Stimulated activated naive CD4-positive, alpha-beta T cell (primary cell): Measurements from ENCODE around the gene SRSF10.
"Not testable (repeated sequence)": the region's sequence is repeated elsewhere in the genome, so short reads cannot be mapped to it uniquely, and the experiment has no call there.

ENCODE experiments used
- DNase-seq, 6 experiments: peaks; one replicate each; lab custom pipeline; 2025; lab: John Stamatoyannopoulos, UW

Gene SRSF10

DNA sequence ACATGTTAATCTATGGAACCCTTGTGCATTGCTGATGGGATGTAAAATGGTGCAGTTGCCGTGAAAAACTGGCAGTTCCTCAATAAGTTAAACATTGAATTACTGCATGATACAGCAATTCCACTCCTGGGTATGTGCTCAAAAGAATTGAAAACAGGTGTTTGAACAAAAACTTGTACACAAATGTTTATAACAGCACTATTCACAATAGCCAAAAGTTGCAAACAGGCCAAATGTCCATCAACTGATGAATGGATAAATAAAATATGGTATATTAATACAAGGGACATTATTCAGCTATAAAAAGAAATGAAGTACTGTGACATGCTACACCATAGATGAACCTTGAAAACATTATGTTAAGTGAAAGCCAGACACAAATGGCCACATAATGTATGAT lies 17.7 kb upstream of the SRSF10 start:
- DNase-seq: no peak

DNA sequence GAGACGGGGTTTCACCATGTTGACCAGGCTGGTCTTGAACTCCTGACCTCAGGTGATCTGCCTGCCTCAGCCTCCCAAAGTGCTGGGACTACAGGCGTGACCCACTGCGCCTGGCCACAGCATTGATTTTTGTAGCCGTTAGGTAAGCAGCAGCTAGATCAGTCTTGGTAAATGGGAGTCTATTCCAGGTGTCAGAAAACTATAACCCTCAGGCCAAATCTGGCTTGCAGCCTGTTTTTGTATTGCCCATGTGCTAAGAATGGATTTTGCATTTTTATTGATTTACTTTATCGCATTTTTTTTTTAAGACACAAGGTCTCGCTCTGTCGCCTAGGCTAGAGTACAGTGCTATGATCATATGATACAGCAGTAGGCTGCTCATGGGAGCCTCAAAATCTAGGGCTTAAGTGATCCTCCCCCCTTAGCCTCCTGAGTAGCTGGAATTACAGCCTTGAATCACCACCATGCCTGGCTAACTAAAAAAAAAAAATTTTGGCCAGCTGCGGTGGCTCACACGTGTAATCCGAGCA lies 16.6 kb upstream of the SRSF10 start:
- DNase-seq: no peak

- DNase-seq: no peak
Observed at GRCh38 chr1:23995431-23995837, 15.3 kb upstream of the SRSF10 start.

DNA sequence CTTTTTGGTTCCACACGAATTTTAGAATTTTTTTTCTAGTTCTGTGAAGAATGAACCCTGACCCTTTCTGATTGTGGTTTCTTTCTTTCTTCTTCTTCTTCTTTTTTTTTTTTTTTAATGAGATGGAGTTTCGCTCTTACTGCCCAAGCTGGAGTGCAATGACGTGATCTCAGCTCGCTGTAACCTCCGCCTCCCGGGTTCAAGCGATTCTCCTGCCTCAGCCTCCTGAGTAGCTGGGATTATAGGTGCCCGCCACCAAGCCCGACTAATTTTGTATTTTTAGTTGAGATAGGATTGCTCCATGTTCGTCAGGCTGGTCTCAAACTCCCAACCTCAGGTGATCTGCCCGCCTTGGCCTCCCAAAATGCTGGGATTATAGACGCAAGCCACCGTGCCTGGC lies 11.9 kb upstream of the SRSF10 start:
- not testable (repeated sequence) for DNase-seq

GRCh38 chr1:23989263-23989662 lies 9.1 kb upstream of the SRSF10 start:
- no peak for DNase-seq

DNA sequence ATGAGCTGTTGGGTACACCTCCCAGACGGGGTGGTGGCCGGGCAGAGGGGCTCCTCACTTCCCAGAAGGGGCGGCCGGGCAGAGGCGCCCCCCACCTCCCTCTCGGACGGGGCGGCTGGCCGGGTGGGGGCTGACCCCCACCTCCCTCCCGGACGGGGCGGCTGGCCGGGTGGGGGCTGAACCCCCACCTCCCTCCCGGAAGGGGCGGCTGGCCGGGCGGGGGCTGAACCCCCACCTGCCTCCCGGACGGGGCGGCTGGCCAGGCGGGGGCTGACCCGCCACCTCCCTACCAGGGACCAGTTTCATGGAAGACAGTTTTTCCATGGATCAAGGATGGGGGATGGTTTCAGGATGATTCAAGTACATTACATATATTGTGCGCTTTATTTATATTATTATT lies 6.9 kb upstream of the SRSF10 start:
- not testable (repeated sequence) for DNase-seq

DNA sequence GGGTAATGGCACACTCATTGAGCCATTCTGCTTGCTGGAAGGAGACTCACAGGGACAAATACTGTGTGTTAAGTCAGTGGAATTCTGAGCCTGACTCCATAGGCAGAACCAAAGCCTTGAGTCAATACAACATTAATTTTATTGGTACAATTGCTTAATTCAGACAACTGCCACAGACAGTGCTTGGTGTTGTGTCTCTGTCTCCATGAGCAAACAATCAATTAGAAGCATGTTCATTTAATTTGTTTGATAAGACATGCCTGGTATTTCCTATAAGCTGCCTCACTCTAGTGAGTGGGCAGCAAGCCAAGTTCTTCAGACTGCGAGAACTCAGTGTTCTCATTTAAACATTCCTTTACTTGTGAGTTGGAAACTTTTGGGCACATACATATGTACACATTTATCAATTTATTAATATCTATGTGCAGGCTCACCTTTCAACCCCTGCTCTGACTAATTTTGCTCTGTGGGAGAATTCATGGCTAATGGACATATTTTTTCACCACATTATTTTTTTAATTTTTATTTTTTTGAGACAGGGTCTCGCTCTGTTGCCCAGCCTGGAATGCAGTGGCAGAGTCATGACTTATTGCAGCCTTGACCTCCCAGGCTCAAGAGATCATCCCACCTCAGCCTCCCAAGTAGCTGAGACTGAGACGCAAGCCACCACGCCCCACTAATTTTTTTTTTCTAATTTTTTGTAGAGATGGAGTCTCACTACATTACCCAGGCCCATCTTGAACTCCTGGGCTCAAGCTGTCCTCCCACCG lies 4.5 kb upstream of the SRSF10 start:
- DNase-seq: no peak

GRCh38 chr1:23980728-23981070 lies 572 bp upstream of the SRSF10 start:
- DNase-seq: peak in 1 of 6 experiments; percentile 28

- no peak for DNase-seq
Observed at GRCh38 chr1:23979387-23979880, 693 bp downstream of the SRSF10 start.

DNA sequence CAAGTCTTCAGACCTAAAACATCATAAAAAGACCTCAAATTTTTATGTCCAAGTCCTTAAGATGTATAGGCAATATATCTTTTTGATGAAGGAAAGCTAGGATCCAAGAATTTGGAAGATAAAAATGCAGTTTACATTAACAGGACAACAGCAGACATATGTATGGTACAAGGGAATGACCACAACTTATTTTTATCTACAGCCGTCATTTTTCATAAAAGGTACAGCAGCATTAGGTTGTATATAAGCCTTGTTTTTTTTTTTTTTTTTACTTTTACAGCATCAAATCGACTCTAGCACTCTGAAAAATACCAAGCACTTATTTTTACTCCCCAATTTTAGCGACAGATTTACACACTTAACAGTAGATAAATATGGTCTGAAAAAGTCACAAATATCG lies 1.3 kb downstream of the SRSF10 start:
- DNase-seq: no peak

DNA sequence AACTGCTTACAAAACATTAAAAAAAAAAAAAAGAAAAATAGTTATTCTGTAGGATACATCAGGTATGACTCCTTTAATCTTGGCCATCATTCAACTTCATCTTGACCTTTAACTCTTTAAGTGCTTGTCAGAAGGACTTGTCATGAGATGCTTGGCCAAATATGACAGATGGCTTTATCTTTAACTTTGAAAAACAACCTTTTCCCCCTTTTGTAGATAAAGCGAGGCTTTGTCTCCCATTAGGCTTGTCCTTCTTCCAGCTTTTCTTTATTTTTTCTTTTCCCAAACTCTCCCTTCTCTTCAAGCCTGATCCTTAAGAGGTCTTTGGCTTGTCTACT lies 2.3 kb downstream of the SRSF10 start:
- DNase-seq: no peak

DNA sequence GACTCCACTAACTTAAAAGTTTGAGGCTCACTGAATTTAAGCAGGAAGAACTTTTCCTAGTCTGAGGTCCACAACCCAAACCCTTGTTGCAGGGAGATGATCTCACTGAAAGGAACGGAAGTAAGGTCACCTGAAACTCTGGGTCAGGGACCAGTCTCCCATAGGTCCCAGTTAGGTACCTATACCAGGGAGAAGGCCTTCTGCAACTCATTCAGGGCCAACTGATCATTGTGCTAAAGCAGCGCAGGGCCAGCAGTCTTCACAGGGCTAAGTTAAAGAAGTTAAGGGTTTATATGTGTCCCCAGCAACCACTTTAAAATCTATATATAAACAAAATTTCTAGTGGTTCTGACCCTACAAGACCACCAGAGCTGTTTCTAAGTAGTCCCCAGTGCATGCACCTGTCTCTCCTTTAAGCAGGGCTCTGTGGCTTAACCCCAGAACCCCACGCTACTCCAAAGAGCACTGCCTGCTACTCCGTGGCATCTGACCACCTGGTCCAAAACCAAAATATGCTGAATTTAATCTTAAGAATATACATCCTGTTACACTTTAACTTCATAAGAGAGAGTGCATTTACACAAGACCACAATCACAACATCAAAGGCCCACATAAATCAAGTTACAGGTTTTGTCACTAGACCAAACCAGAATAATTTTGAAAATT lies 2.8 kb downstream of the SRSF10 start:
- no peak for DNase-seq

- DNase-seq: no peak
Observed at GRCh38 chr1:23967871-23968270, 12.3 kb downstream of the SRSF10 start.

- no peak for DNase-seq
Observed at GRCh38 chr1:23966973-23967493, 13.1 kb downstream of the SRSF10 start.

DNA sequence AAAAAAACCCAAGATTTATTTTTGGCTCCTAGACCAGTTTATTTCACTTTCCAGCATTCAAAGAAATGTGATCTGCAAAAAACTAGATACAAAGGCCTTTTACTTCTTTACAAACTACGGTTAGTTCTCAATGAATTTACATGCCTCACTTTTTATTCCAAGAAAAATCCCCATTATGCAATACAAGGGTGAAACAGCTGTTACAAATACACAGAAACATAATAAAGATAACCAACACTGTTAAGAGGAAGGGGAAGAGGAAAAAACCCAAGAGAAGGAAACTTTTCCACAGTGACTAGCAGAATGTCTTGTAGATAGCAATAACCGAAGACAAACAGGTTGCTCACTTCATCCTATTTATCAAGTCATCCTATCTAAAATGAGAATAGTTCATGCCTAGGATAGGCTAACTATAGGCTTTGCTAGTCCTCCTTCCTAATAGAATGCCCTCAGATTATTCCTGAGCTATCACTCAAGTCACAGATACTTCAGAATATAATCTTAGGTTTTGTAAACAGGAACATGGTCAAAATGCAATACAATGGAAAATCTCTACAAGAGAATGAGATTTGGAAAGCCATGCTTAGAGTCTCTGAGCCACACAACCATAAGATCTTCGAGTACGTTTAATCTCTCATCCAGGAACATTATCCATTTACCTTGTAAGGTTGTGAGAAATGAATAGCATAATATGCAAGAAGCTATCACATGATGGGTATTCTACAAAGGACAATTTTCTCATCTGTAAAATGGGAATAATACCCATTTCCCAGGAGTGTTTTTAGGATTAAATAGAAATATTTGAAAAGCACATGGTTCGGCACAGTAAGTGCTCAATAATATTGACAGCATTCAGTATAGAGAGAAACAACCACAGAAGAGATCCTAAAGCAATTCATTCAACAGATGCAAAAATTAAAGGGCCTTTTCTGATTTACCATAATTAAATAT lies 15.1 kb downstream of the SRSF10 start:
- DNase-seq: no peak

DNA sequence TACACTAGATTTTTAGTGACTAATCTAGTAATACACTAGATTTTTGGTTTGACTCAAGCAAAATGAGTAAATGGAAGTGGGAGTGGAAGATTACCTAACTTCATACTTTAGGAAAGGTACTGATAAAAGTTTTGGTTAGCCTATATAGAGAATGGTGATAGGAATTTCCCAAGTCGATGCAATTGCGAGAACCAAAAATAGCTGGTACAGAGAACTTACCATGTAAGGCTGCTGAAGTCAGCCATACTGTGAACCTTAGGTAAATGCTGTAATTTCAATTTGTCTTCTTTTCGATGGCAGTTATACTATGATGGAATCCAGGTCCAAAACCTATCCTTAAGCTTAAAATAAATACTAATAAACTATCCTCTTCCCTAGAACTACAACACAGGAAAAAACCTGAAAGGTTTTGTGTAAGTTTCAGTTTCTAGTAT lies 15.9 kb downstream of the SRSF10 start:
- DNase-seq: no peak

- no peak for DNase-seq
Observed at GRCh38 chr1:23963617-23964234, 16.4 kb downstream of the SRSF10 start.

- peak in 2 of 6 experiments; percentile 44 to 49 for DNase-seq
Observed at GRCh38 chr1:23960291-23961020, 19.7 kb downstream of the SRSF10 start.

GRCh38 chr1:23959461-23960290 lies 20.5 kb downstream of the SRSF10 start, which contains the start of gene PNRC2:
Gene PNRC2, plus strand, starts transcription at chr1:23959828. Its CDS starts 1,630 bp downstream, at chr1:23961458.
- peak; percentile 92 to 96 (median 94) for DNase-seq
